GM18508 (cell line): Measurements from ENCODE around the gene SCRT2.
"Not testable (repeated sequence)": the region's sequence is repeated elsewhere in the genome, so short reads cannot be mapped to it uniquely, and the experiment has no call there.

Experiments
- ATAC-seq: cut with Tn5 transposase; IDR thresholded peaks from one replicate; pipeline ENCODE4 v1.9.1; 2021; ENCODE audit warnings: moderate number of reproducible peaks; ENCODE audit not compliant: insufficient read depth, unreplicated experiment

The SCRT2 gene

GRCh38 chr20:675453-676314 is at the start of gene SCRT2:
Gene SCRT2 (minus strand): TSS chr20:675802. CDS start chr20:675601, 201 bp downstream.
- no peak for ATAC-seq

DNA sequence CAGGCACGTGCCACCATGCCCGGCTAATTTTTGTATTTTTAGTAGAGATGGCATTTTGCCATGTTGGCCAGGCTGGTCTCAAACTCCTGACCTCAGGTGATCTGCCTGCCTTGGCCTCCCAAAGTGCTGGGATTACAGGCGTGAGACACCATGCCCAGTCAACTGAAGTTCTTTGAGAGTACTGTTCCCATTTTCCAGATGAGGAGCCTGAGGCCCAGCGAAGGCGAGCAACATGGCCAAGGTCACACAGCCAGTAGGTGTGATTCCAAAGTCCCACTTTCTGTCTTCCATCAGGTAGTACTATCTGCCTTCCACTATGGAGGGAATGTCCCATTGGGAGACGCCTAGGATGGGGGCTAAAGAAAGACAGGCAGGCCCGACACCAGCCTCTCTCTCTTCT is 49.2 kb upstream of the SCRT2 start:
- not testable (repeated sequence) for ATAC-seq

- ATAC-seq = no peak
These were observed 48.2 kb upstream of the SCRT2 start for GRCh38 chr20:723756-724155.

DNA sequence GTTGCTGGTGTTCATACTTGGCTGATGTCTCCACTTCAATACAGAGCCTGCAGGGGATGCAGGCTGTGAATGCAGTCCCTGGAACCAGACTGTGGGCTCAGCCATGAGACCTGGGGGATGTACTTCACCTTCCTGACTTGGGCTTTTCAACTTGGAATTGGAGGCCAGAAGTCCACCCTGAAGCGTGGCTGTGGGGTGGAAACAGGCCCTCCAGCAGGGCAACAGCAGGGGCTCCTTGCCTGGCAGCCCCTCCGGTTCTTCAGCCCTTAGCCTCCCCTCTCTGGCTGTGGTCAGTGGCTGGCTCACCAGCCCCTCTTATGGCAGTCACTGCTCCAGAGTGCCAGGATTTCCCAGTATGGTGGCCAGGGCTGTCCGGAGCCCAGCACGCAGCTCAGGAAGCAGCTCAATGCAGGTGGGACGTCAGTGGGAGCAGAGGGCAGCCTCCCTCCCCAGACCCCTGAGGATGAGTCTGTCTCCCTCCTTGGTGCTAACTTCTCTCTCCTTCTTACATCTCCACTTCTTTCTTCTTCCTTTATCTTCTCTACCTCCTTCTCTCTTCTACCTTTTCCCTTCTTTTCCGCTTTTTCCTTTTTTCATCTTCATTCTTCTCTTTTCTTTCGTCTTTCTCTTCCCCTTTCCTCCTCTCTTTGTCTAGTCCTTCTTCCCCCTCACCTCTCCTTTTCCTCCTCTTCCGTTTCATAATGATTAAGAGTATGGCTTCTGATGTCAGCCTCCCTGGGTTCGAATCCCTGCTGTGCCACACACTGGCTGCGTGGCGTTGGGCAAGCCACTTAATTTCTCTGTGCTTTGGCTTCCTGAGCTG is 47.4 kb upstream of the SCRT2 start:
- ATAC-seq = no peak

DNA sequence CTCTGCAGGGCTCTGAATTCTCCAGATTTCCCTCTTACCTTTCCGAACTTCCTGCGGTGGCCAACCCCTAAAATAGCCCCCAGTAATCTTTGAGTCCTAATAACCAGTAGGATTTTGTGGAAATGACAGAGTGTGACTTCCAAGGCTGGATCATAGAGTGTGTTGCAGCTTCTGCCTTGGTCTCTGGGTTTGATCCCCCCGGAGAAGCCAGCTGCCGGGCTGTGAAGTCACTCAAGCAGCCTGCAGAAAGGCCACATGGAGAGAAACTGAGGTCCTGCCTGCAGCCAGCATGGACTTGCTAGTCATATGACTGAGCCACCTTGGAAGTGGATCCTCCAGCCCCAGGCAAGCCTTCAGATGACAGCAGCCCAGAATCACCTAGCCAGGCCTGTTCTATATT is 46.3 kb upstream of the SCRT2 start:
- no peak for ATAC-seq

DNA sequence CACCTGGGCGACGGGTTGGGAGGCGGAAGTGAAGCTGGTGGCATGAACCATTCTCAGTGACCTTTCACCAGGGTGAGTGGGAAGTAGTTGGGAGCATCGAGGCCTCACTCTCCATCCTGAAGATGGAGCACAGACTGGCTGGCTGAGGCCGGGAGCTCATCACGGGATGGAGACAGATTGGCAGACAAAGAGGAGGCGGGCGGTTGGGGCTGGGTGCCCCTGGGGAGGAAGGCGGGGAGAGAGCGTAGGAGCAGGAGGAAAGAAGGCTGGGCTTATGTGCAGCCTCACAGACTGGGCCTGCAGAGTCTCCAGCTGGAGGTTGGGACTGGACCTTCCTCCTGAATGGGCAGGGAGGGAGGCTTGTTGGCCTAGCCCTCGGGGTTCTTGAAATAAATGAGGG is 44.2 kb upstream of the SCRT2 start:
- ATAC-seq = no peak

- ATAC-seq = no peak
These were observed 43.5 kb upstream of the SCRT2 start for GRCh38 chr20:719068-719467.

DNA sequence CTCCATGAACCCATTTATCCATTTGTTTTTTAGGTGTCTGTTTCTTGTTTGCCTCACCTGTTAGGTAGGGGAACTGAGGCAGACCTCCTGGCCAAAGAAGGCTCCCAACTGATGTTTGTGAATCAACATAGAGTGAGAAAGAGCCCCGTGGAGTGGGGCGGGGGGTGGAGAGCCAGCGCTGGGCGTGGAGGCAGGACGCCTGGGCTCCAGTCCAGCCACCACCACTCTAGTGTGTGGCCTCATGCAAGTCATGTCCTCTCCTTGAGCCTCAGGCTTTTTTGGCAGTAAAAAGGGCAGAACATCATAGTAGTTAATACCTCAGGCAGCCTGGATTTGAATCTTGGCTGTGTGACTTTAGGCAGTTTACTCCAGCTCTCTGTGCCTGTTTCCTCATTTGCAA is 42.2 kb upstream of the SCRT2 start:
- ATAC-seq = no peak

DNA sequence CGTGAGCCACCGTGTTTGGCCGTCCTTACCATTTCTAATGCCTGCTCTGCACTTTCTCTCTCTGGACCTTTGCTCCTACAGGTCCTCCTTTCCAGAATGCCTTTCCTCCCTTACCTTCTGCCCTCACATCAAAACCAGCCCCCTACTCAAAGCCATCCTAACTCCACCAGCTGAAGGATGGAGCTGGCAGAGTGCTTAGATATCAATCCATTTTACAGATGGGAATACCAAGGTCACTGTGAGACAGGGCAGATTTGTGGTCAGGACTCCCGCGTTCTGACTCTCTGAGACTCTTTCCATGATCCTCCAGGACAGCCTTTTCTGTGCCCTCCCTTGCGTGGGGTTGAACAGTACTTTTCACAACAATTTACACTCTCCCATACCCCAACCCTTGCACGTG is 41.7 kb upstream of the SCRT2 start:
- no peak for ATAC-seq

- ATAC-seq = no peak
These were observed 38.9 kb upstream of the SCRT2 start for GRCh38 chr20:714453-714852.

GRCh38 chr20:711576-711975 is 36.0 kb upstream of the SCRT2 start:
- ATAC-seq = no peak

DNA sequence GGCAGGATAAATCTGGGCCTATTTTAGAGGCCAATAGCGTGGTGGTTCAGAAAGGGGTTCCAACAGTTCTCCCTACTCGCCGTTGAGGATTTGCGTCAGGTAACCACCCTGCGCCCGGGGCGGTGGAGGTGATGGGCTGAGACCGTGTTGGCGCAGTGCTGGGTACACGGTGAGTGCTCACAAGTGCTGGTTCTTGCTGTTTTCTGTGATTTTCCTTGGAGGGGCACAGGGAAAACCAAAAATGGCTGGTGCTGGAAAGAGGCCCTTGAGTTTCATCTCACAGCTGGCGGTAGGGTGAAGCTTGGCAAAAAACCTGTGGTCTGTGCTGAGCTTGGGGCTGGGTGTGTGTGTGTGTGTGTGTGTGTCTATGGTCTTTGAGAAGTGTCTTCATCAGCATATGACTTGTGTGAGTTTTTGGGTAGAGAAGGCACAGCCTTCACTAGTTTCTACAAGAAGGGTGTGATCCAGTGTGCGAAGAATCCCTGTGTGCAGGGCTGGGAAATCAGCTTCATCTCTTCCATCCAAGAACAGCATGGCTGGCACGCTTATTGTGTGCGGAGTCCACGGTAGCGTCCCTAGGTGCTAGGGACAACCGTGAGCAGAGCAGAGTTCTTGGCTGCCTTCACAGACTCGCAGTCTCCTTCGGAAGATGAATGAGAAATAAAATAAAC is 35.3 kb upstream of the SCRT2 start:
- ATAC-seq = no peak

DNA sequence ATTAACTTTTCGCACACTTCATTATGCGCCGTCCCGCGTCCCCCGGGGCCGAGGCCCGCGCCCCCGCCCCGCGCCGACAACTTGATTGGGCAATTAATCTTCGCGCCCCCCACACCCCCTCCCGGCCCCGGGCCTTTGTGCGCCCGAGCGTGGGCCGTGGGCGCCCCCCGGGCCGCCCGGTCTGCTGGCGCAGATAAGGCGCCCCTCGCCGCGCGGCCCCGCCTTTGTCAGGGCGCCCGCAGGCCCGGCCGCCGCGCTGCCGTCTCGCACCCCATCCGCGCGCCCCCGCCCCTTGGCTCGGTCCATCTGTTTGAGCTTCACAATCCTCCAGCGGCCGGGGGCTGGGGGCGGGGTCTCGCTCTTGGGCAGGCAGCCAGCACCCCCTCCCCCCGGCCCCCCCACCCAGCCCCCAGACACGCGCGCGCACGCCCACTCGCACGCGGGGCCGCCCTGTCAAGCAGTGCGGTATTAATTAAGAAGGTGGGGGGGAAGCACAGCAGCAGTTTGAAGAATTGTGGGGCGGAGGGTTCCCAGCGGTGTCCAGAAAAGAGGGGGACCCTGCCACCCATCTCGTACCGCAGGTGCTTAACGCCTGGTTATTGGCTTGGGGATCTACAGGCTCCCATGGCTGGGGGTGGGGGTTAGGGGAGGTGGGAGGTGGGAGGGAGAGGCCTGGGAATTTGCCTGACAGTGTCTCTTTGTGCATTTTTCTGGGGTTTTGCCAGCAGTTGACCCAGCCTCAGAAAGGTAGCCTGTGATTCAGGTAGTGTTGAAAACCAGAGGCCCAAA is 34.6 kb upstream of the SCRT2 start:
- no peak for ATAC-seq

DNA sequence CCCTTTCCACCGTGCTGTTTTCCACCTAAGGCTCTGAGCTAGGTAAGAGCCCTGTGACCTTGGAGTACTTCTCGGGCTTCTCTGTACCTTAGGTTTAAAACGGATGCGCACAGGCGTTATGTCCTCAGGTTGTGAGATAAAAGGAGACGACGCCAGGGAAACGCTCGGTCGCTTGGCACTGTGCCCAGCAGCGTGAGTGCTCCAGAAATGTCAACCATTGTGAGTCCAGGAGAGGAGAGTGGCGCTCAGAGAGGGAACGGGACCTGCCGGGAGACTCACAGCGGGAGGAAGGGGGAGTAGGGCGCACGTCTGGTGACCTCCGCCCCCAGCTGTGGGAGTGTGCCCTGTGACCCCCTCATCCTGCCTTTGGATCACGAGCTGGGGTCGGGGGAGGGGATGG is 33.8 kb upstream of the SCRT2 start:
- no peak for ATAC-seq

DNA sequence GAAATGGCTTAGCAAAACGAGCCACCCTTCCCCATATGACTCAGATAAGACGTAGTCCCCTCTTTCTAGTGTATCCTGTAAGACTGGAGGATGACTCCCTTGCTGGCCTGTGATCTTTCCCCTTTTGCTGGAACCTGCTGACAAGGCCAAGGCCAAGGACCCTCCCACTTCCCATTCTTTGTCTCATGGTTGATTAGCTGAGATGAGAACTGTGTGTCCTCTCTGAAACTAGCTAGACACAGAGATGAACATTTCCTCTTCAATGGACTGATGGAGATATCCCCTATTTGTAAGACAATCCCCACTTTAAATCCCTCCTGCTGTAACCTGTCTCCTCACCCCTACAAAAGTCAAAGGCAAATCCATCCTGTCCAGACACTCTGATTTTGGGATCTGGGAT is 33.4 kb upstream of the SCRT2 start:
- ATAC-seq = no peak

DNA sequence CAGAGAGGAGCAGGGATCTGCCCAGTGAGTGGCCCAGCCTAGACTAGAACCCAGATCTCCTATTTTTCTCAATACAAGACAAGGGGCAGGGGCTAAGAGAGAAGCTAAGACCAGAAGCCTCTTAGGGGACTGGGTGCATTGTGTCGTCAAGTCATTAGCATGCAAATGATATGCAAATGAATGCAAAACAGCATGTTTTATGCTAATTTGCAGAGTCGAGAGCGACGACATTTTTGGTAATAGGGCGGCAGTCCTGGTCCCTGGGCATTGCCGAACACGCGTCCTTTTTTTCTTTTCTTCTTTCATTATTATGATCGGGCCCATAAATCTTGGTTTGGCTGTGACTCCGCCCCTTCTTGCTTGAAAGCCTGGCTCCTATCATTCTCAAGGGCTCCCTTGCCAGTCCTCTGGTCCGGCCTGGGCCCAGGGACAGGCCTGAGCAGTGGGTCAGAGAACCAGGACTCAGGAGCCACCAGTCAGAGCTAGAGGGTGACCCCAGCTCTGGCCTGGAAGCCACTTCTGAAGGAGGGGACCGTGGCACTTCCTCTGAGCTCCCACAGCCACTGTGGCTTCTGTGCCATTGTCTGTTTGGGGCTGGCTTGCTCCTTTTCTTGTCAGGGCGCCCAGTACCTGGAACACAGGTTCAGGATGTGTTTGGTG is 32.0 kb upstream of the SCRT2 start:
- ATAC-seq = no peak

DNA sequence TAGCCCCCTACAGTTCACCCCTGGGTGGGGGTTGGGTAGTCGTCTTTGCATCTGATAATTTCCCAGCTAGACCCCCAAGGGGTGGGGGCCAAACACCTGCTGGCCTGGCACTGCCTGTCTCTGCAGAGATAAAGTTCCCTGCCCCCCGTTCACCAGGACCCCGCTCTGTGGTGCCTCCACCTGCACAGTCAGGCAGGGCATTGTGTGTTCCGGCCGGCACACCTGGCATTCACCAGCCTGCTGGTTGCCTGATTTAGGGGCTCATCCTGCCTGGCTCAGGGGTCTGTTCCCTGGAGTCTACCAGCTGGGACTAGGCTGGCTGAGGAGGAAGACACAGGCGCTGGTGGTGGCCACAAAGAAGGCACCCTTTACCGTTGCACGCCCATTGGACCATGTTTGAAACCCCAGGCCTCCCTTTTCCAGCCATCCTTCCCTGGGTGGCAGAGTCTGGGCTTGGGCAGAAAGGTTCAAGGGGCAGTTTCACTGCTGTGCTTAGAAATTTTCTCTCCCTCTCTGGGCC is 30.8 kb upstream of the SCRT2 start:
- ATAC-seq = no peak

DNA sequence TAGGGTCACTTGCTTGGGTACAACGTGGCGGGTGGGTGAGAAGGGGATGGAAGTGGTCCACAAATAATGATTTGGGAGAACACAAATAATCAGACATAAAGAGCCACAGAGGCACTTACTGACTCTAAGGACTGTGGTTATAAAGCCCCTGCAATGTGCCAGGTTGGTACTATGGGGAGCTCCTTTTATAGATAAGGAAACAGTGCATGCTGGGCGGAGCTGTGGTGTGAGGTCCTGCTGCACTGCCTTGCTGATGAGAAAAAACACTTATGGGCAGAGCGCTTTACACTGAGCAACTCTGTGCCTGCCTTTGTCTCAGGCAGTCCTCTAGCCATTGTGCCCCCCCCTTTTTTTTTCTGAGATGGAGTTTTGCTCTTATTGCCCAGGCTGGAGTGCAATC is 29.1 kb upstream of the SCRT2 start:
- ATAC-seq = no peak

DNA sequence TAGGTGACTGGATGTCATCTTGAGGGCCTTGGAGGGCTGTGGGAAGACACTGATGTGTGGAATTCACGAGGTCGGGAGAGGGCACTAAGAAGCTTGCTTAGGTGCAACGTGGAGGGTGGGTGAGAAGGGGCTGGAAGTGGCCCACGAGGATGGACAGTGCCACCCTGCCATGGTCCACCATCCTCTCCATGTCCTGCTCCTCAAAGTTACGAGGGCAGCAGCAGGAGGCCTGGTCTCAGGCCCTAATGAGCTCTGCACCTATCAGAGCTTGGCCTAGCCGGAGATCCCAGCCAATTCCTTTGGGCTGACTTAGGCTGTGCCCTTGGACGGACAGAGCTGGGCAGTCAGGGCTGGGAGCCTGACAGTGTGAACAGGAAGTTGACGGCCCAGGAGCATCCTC is 27.8 kb upstream of the SCRT2 start:
- ATAC-seq = no peak

GRCh38 chr20:703006-703405 is 27.4 kb upstream of the SCRT2 start:
- no peak for ATAC-seq
